Measurements from ENCODE around the gene EMC9. TPM values are rescaled to one million over a fixed set of nuclear protein-coding genes. Genes with fewer than 3 reads are reported as not detected.

The EMC9 gene
- total RNA-seq, 1 donor from 2014 or later: 22.6 TPM

DNA sequence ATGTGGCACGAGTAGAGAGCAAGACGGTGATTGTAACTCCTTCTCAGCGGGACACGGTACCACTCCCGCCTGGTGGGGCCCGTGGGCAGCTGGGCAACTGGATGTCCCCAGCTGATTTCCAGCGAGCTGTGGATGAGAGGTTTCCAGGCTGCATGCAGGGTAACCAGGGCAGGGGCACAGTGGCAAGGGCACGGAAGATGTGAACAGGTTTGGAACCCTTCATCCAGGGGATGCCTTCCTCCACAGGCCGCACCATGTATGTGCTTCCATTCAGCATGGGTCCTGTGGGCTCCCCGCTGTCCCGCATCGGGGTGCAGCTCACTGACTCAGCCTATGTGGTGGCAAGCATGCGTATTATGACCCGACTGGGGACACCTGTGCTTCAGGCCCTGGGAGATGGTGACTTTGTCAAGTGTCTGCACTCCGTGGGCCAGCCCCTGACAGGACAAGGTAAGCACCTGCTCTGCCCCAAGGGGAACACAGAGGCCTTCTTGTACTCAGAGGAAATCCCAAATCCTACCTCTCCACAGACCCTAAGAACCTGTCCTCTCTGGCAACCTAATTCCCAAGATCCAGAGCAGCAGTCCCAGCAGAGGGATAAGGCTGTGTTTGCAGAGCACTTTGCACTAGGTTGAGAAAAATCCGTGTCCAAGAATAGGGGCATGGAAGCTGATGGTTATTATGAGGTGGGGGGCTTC is 43.0 kb downstream of the EMC9 start:
- Mint-ChIP-seq H3K4me3 (no peak overlapping the region), H3K27me3 (no peaks in the 10 kb centered on the region), H3K36me3 (ENCODE audit: low read depth) (peaks cover 71% of the 10 kb centered on the region), H3K4me1 (peaks cover 18% of the 10 kb centered on the region), H3K9me3 (no peaks in the 10 kb centered on the region), H3K27ac (no peak overlapping the region)
- TF ChIP-seq, protein P1, sequence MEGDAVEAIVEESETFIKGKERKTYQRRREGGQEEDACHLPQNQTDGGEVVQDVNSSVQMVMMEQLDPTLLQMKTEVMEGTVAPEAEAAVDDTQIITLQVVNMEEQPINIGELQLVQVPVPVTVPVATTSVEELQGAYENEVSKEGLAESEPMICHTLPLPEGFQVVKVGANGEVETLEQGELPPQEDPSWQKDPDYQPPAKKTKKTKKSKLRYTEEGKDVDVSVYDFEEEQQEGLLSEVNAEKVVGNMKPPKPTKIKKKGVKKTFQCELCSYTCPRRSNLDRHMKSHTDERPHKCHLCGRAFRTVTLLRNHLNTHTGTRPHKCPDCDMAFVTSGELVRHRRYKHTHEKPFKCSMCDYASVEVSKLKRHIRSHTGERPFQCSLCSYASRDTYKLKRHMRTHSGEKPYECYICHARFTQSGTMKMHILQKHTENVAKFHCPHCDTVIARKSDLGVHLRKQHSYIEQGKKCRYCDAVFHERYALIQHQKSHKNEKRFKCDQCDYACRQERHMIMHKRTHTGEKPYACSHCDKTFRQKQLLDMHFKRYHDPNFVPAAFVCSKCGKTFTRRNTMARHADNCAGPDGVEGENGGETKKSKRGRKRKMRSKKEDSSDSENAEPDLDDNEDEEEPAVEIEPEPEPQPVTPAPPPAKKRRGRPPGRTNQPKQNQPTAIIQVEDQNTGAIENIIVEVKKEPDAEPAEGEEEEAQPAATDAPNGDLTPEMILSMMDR (IDR thresholded peaks at IDR 0.05): no peak
- POLR2A ChIA-PET: interaction anchor here (0.5 to 1.8 kb wide), 4 partner anchors 9 to 113 kb away, joined by 4 to 9 read pairs (median 4); partner anchors contain the start of genes DCAF11 and NRL
- intact Hi-C loops (cut with micrococcal nuclease): loop anchor here (10.0 kb wide), 1 partner anchor 544 kb away; the partner anchor contains the start of genes THTPA and ZFHX2
- ATAC-seq (ENCODE audit: low read depth): no peak
- CTCF ChIA-PET: interaction anchor here (2.4 kb wide), 1 partner anchor 11 kb away, joined by 9 read pairs; no protein-coding TSS in a partner anchor
- DNase-seq: no peak

DNA sequence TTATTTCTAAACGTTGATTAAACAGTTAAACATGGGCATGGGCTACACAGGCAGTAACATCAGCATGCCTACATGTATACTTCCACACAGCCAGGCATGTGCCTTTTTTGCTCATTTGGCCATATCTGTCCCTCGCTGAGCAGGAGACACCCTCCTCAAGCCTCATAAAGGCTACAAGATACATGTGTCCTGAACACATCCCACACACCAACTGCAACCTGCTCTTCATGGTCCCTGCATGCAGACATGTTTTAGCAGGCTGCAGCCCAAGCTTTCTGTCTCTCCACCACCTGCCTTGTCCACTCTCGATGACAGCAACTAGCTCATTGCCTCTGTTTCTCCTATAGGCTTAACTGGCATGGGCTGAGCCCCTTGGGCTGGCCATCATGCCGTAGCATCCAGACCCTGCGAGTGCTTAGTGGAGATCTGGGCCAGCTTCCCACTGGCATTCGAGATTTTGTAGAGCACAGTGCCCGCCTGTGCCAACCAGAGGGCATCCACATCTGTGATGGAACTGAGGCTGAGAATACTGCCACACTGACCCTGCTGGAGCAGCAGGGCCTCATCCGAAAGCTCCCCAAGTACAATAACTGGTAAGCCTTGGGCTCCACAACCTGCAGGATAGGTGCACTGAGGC is 44.7 kb downstream of the EMC9 start:
- H3K36me3 Mint-ChIP-seq (ENCODE audit: low read depth): peaks cover 58% of the 10 kb centered on the region
- ChIA-PET POLR2A (interaction anchor here (0.7 to 7.4 kb wide), 13 partner anchors 10 to 1002 kb away, joined by 3 to 138 read pairs (median 9); partner anchors contain the start of genes DCAF11, IRF9, NRL and PSME1), CTCF (interaction anchor here (1.0 to 2.4 kb wide), 2 partner anchors 12 to 39 kb away, joined by 5 to 9 read pairs; no protein-coding TSS in a partner anchor)
- ATAC-seq (ENCODE audit: low read depth) (no peak), DNase-seq (no peak)
- H3K9me3 Mint-ChIP-seq: no peaks in the 10 kb centered on the region
- H3K27me3 Mint-ChIP-seq: no peaks in the 10 kb centered on the region
- H3K4me3 Mint-ChIP-seq: peak overlapping the region; percentile 24
- H3K4me1 Mint-ChIP-seq: peaks cover 25% of the 10 kb centered on the region
- intact Hi-C loops (cut with micrococcal nuclease): loop anchor here (10.0 kb wide), 1 partner anchor 542 kb away; the partner anchor contains the start of genes THTPA and ZFHX2
- H3K27ac Mint-ChIP-seq: peak overlapping the region; percentile 99
- TF ChIP-seq, protein P1 (IDR thresholded peaks at IDR 0.05): no peak

DNA sequence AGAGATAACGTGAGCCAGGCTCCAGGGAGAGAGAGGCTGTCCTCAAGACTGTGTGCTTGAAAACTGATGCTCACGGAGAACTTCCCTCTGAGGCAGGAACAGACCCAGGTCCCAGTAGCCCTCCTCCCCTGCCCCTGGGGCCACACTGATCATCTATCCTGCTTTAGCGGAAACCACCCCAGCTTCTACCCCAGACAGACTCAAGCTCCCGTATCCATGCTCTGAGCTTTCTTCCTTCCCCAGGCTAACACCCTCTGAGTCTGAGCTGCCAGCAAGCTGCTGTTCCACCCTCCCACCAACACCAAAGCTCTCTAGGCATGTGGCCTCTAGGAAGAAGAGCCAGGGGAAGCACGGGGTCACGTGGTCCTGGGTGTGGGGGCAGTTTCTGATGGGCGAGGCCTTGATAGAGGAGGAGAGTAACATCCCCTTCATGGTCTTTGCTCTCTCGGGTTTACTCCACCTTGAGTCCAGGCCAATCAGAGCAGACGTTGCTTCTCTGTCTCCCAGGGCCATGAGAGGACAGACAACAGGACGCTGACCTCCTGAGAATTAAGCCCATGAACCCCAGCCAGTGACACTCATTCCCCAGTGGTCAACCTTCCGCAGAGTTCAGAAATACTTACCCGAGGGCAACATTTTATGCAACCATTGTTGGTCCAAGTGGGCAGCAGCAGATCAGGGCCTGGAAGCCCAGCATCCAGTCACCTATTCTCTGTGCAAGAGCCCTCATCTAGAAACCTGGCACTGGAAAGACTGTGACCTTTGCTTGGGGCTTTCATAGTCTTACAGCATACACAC is 45.9 kb downstream of the EMC9 start:
- Mint-ChIP-seq H3K36me3 (ENCODE audit: low read depth) (peaks cover 47% of the 10 kb centered on the region), H3K9me3 (no peaks in the 10 kb centered on the region), H3K27ac (peak overlapping the region; percentile 99), H3K27me3 (no peaks in the 10 kb centered on the region), H3K4me1 (peaks cover 29% of the 10 kb centered on the region), H3K4me3 (peak overlapping the region; percentile 99)
- DNase-seq: peak; percentile 61
- POLR2A ChIA-PET: interaction anchor here (0.9 to 7.4 kb wide), 24 partner anchors 9 to 1001 kb away, joined by 4 to 138 read pairs (median 14); partner anchors contain the start of genes CARMIL3, CBLN3, CHMP4A and DCAF11
- CTCF ChIA-PET: interaction anchor here (0.6 to 7.9 kb wide), 6 partner anchors 10 to 1107 kb away, joined by 3 to 138 read pairs (median 8); partner anchors contain the start of genes DCAF11, NRL, PSME2 and RNF31
- intact Hi-C loops (cut with micrococcal nuclease): loop anchor here (1.0 to 10.0 kb wide), 6 partner anchors 13 to 541 kb away; partner anchors contain the start of genes DCAF11, IRF9, NRL and THTPA
- ATAC-seq (ENCODE audit: low read depth): peak; percentile 57
- TF ChIP-seq, protein P1 (IDR thresholded peaks at IDR 0.05): no peak

DNA sequence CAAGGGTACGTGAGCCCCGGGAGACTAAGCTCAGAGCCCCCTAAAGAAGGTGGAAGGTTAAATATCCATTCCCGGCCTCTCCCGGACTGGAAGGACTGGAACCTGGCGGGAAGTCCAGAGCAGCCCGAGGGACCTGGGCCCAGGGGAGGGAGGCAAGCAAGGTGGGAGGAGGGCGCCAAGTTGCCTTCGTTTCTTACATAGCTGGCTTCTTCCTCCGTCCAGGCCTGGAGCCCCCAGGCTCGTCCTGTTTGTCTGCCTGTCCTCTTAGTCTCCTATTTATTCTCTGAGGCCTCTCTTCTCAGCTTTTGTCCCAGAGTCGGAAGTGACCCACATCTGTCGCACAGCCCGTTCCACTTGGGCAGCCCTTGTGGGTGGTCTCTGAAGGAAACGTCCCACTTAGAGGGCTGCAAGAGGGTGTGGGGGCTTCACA is 46.5 kb downstream of the EMC9 start:
- peak overlapping the region; percentile 99 for H3K4me3 Mint-ChIP-seq
- ATAC-seq (ENCODE audit: low read depth): peak; percentile 1
- peaks cover 31% of the 10 kb centered on the region for H3K4me1 Mint-ChIP-seq
- DNase-seq: no peak
- POLR2A ChIA-PET: interaction anchor here (0.6 to 7.4 kb wide), 25 partner anchors 9 to 516 kb away, joined by 3 to 138 read pairs (median 13); partner anchors contain the start of genes CARMIL3, CBLN3, CHMP4A and DCAF11
- H3K27me3 Mint-ChIP-seq: no peaks in the 10 kb centered on the region
- TF ChIP-seq, protein P1 (IDR thresholded peaks at IDR 0.05): no peak
- no peaks in the 10 kb centered on the region for H3K9me3 Mint-ChIP-seq
- CTCF ChIA-PET: interaction anchor here (0.6 to 7.9 kb wide), 6 partner anchors 11 to 1107 kb away, joined by 3 to 138 read pairs (median 8); partner anchors contain the start of genes DCAF11, NRL, PSME2 and RNF31
- H3K27ac Mint-ChIP-seq: peak overlapping the region; percentile 99
- intact Hi-C loops (cut with micrococcal nuclease): loop anchor here (1.0 to 10.0 kb wide), 14 partner anchors 13 to 540 kb away; partner anchors contain the start of genes CHMP4A, DCAF11, EMC9 and IRF9
- H3K36me3 Mint-ChIP-seq (ENCODE audit: low read depth): peaks cover 41% of the 10 kb centered on the region
